ELR (cell line): ENCODE data around the gene PCED1B.

Source experiments
- DNase-seq: peaks from one replicate; pipeline ENCODE4 v3.0.0-alpha.2; 2015; ENCODE audit warnings: low read depth

The PCED1B gene

DNA sequence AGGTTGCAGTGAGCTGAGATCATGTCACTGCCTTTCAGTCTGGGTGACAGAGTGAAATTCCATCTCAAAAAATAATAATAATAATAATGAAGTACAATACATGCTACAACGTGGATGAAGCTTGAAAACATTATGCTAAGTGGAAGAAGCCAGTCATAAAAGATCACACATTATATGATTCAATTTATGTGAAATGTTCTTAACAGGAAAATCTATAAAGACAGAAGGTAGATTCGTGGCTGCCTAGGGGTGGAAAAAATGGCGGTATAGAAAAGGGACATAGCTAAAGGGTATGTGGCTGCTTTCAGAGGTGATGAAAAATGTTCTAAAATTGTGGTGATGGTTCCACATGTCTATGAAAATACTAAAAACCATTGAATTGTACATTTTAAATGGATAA is 41.3 kb downstream of the PCED1B start:
- DNase-seq = no peak

DNA sequence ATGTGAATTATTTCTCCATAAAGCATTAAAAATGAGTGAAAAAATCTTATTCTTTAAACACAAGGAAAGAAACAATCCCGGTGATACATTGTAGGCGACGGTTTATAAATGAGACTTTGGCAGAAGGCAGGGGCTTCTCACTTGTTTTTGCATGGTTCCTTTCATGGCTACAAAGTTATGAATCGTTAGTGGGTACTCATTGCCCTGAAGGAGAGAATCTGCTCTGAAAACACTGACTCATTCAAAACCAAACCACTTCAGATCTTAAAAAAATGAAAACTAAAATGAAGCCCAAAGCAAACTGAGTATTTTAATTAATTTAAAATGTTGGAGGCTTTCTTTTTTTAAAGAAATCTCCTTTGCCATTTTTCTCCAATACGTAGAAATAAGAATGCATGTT is 41.7 kb downstream of the PCED1B start:
- DNase-seq = peak; percentile 78

DNA sequence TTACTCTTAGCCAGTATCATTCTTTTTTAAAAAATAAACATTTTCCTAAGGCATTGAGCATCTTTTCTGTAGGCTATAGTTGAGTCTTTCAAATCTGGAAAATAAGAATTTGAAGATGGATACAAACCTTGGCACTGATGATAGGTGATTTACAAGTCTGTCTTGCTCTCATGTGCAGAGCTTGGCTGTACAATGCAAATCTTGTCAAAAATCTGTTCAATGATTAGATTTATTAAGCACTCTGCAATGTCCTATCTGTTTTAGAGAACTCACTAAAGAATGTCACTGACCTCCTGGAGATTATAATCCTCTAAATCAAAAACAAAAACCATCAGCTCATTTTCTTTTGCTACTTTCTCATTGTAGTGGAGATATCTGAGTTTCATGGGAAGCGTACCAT is 43.2 kb downstream of the PCED1B start:
- DNase-seq = no peak

DNA sequence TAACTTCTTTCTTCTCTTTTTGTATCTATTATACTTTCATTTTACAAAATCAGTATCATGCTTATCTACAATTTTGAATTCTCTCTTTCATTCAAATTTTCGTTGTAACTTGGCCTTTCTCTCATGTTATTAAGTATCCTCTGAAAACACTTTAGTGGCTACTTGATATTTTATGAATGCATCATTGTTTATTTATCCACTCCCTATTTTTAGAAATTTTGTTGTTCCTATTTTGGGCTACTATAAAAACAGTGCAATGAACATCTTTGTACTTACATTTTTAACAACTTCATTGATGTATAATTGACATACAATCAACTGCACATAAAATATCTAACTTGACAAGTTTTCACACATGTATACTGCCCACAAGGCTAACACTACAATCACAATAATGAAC is 44.3 kb downstream of the PCED1B start:
- DNase-seq = no peak

DNA sequence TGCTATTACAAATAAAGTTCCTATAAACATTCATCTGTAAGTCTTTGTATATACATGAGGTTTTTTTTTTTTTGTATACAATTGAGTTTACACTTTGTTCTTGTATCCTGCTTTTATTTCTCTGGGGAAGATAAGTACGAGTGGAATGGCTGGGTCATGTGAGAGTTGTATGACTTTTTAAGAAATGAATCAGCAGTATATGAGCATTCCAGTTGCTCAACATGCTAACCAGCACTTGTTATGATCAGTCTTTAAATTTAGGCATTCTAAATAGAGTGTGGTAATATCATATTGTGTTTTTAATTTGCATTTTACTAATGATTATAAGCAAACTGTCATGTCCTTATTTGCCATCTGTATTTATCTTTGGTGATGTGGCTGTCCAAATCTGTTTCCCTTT is 45.0 kb downstream of the PCED1B start:
- DNase-seq = peak; percentile 69

DNA sequence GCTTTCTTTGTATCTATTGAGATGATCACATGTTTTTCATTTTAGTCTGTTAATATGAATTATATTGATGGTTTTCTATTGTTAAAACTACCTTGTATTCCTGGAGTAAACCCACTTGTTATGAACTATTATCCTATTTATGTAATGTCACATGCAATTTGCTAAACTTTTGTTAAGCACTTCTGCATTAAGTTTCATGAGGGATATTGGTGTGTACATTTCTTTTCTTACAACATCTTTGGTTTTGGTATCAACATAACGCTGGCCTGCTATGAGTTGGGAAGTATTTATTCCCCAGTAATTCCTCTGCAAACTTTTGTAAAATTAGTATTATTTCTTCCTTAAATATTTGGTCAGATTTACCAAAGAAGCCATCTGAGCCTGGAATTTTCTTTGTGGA is 46.8 kb downstream of the PCED1B start:
- no peak for DNase-seq

DNA sequence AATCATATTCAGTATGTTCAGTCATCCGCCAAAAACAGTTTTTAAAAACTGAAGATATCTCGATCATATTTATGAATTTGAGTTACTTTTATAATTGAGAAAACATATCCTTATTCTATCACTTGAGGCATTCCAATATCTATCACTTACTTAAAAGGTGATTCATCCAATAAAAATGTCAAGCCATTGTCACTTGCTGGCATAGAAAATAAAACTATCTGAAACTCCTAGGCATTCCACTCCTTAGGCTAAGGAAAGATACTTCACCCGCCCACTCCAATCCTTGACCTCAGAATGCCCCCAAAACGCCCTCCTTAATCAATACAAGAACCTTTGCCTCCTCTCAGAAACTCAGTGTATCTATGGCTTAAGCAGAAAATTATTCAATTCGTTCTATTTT is 51.6 kb downstream of the PCED1B start:
- DNase-seq = peak; percentile 30

DNA sequence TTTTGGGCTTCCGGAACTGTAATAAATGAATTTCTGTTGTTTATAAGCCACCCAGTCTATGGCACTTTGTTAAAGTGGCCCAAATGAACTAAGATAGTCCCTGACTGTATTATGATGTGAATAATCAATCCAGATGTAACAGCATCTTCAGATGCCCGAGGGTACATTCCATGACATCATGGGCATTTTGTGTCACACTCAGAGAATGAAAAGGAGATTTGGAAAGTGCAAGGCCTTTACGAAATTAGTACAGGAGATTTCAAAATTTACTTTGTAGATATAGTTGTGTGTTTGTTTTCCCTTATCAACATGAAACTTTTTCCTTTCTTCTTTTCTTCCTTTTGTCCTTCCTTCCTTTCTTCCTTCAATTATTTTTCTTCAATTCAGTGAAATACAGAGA is 54.6 kb downstream of the PCED1B start:
- peak; percentile 22 for DNase-seq

DNA sequence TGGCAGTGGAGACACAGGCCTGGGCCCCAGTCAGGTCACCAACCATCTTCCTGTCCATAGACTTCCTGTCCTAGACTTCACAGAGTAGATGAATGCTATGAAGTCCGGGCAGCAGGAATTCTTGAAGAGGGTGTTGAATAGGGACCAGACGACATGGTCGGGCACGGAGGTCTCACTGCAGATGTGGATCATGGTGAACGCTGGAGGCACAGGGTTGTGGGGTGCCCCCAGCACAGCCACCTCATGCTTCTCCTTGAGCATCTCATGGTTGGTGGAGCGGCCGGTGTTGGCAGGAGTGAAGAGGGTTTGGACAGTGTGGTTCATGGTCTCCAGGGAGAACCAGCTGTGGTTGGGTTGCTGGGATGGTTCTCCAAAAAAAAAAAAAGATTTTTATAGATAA is 56.2 kb downstream of the PCED1B start:
- DNase-seq = no peak

DNA sequence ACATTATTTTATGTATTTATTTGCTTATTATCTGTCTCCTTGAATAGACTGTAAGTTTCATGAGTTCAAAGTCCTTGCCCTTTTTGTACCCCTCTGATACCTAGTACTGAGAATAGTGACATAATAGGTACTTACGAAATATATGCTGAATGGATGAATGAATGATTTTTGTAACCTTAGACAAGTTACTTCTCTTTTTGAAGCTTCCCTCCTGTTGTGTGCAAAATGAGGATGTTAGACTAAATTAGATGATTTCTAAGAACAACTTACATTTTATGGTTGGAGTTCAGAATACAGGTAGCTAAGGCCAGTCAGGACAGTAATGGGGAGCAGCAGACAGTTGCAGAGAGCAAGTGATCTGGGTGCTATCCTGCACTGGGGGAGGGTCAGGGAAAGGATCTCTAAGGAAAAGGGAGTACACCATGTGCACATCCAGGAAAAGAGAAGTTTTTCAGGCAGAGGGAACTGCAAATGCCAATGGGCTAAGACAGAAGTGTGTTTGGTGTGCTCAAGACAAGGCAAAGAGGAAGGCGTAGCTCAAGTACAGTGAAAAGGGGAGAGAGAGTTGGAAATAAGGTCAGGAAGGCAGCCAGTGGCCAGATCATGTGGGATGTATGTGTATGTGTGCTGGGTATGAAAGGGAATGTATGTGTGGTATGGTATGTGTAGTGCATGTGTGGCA is 59.7 kb downstream of the PCED1B start:
- DNase-seq = no peak

DNA sequence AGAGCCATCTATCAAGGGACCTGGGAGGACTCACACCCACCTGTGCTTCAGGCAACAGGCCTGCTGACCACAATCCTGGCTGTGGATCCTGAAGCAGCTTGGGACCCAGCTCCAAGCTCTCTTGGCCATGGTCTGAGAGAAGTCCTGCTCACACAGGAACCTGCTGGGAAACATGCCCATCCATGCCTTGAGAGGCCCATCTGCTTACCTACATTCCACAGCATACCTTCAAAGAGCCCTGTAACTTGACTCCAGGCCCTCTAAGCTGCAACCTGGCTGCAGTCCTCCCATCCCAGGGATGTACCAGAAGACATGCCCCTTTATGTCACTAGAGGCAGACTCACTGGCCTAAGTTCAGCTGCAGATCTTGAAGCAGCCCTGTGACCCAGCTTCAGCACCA is 62.0 kb downstream of the PCED1B start:
- DNase-seq = no peak

DNA sequence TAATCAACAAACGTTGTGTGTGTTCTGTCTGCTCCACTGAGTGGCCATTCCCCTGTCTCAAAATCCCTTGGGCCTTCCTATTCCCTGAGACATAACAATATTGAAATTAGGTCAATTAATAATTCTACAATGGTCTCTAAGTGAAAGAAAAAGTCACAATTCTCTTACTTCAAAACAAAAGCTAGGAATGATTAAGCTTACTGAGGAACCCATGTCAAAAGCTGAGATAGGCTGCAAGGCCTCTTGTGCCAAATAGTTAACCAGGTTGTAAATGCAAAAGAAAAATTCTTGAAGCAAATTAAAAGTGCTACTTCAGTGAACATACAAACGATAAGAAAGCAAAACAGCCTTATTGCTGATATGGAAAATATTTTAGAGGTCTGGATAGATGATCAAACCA is 65.3 kb downstream of the PCED1B start:
- no peak for DNase-seq

DNA sequence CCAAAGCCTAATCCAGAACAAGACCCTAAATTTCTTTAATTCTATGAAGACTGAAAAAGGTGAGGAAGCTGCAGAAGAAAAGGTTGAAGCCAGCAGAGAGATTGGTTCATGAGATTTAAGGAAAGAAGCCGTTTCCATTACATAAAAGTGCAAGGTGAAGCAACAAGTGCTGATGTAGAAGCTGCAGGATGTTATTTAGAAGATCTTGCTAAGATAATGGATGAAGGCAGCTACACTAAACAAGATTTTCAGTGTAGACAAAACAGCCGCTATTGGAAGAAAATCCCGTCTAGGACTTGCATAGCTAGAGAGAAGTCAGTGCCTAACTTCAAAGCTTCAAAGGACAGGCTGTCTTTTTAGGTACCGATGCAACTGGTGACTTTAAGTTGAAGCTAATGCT is 65.8 kb downstream of the PCED1B start:
- DNase-seq = no peak

DNA sequence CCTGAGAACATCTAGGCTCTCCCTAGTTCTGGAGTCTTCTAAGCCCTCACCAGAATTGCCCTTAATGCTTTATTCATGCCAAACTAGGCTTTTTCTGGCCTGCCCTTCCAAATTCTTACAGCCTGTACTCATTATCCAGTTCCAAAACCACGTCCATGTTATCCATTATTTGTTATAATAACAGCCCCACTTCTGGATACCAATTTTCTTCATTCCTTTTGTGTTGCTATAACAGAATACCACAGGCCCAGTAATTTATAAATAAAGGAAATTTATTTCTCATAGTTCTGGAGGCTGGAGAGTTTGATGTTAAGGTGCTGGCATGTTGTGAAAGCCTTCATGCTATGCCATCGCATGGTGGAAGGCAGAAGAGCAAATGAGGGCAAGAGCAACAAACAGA is 68.3 kb downstream of the PCED1B start:
- no peak for DNase-seq

DNA sequence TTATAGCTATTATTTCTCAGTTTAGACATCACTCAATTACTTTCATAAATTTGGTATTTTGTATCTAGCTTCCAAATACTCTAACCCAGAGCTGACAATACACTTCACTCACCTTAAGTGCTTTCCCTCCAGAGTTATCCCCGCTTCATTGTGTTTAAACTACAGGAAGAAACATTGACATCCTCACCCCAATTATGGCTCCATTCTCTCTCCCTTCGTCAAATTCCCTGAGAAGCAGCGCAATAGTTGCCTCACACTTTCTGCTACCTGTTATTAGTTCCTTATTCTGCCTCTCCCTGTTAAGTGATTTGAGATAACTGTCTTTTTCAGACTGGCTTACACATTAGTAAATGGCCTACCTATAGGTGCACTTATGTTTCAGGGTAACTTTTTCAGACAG is 69.7 kb downstream of the PCED1B start:
- DNase-seq = no peak

DNA sequence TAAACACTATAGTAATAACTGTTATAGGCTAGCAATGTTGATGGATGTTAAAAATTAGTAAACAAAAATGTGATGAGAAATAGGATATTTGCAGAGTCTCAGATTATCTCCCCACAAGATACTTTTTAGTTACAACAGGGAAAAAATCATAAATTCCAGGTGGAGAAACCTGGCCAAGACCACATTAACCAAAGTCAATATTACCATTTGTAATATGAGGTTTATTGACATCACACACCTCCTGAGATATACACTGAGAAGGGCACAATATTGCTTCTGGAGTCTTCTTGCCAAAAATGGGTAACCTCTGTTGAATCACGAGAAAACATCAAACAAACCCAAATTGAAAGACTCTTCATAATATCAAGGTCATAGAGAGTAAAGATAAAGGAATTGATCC is 72.7 kb downstream of the PCED1B start:
- no peak for DNase-seq

DNA sequence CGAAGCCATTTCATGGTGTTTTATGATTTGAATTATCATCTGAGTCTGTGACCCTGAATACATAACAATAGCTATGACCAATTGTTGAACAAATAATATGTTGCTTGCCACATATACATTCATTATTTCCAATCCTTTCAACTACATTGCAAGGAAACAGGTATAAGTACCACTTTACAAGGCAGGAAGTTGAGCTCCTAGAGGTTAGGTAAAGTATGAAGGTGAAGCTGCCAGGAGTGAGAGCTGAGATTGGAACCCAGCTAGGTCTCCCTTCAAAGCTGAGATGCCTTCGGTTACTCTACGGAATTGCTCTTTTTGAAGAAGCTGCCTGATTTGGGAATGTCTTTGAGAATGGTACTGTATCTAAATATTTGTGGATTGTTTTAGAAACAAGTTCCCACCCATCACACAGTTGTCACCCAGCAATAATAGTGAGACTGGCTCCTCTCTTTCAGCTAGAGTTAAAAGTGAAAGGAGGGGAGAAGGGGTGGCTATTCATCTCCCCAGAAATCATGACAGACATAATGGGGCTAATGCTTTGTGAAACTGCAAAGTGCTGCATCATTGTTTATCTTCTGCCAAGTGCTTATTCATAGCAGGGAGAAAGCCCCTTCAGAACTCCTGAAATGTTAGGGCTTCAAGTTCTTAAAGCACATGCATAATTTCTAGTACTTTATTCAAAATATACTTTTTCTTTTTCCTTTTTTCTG is 76.2 kb downstream of the PCED1B start:
- DNase-seq = peak; percentile 23

DNA sequence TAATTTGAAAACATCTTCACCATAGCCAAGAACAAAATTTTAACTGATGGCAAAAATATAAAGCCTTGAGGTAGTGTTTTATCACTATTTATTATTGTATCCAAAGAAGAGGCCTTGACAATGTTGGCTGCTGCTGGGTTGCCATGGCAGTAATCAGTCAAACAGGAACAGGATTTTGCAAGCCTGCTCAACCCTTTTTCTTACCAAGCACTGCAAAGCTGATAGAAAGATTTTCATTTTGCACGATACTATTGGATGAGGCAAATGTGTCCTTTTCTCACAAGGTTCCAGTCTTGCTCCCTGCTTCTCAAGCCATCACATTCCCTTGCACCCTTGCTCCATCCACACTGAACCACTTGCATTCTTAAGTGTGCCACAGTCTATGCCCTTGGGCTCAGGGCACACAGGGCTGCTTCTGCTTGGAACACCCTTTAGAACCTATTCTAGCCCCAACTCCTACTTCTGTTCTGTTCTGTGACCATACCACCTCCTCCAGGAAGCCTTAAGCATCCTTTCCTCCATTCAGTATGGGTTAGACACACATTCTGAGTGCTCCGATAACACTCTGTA is 76.8 kb downstream of the PCED1B start:
- DNase-seq = no peak

DNA sequence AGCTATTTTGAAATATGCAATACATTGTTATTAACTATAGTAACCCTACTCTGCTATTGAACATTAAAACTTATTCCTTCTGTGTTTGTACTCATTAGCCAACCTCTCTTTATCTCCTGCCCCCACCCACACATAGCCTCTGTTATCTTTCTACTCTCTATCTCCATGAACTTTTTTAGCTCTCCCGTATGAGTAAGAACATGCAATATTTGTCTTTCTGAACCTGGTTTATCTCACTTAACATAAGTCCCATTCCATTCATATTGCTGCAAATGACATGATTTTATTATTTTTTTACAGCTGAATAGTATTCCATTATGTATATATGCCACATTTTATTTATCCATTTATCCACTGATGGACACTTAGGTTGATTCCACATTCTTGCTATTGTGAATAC is 79.4 kb downstream of the PCED1B start:
- no peak for DNase-seq

DNA sequence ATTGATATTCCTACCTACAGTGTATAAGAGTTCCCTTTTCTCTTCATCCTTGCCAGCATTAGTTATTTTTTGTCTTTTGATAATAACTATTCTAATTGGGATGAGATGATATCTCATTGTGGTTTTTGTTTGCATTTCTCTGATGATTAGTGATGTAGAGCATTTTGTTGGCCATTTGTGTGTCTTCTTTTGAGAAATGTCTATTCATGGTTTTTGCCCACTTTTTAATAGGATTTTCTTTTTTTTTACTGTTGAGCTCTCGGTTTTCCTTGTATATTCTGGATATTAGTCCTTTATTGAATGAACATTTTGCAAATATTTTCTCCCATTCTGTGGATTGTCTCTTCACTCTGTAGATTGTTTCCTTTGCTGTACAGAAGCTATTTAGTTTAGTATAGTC is 79.9 kb downstream of the PCED1B start:
- DNase-seq = no peak

DNA sequence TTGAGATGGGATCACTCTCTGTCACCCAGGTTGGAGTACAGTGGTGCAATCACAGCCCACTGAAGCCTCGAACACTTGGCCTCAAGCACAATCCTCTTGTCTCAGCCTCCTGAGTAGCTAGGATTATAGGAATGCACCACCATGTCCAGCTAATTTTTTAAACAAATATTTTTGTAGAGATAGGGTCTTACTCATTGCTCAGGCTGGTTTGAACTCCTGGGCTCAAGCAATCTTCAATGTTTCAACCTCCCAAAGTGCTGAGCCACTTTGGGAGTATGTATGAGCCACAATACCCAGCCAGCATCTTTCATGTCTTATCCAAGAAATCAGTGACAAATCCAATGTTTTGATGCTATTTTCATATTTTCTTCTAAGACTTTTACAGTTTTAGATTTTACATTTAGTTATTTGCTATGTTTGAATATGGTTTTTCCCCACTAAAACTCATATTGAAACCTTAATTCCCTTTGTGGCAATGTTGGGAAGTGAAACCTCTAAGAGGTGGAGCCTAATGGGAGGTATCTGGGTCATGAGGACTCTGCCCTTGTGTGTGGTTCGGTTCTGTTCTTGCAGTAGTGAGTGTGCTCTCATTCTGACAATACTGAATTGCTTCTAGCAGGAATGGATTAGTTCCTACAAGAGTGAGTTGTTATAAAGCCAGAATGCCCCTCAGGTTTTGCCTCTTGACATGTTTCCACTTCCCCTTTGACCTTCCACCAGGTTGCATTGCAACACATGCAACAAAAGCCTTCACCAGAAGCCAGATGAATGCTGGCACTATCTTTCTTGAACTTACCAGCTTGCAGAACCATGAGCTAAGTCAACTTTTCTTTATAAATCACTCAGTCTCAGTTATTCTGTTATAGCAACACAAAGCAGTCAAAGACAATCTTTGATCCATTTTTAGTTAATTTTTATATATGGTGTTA is 81.2 kb downstream of the PCED1B start:
- no peak for DNase-seq

DNA sequence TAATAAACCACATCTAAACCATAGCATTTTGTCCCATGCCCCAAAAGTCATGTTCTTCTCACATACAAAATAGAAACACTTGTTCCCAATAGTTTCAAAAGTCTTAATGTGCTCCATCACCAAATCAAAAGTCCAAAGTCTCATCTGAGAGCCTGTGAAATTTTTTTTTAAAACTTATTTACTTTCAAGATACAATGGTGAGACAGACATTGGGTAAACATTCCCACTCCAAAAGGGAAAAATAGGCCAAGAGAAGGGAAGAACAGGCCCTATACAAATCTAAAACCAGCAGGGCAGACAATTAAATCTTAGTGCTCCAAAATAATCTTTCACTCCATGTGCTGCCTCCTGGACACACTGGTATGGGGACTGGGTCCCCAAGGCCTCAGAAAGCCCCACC is 84.7 kb downstream of the PCED1B start:
- no peak for DNase-seq
